HUES48 (cell line): Measurements from ENCODE around the gene PRXL2A.

Experiments used
- H3K27ac ChIP-seq: one replicate; pipeline ENCODE4 v1.7.0; 2013; ENCODE audit warnings: low read depth, low read length, inconsistent platforms
- H3K27me3 ChIP-seq: 2 replicates; pipeline ENCODE4 v1.6.1; 2013; ENCODE audit warnings: mild to moderate bottlenecking, low read length; ENCODE audit not compliant: control insufficient read depth, insufficient read depth
- H3K36me3 ChIP-seq: 2 replicates; pipeline ENCODE4 v1.6.1; 2013; ENCODE audit warnings: low read length; ENCODE audit not compliant: control insufficient read depth, insufficient read depth
- H3K4me1 ChIP-seq: 2 replicates; pipeline ENCODE4 v1.6.1; 2013; ENCODE audit warnings: mild to moderate bottlenecking, low read length; ENCODE audit not compliant: control insufficient read depth, insufficient read depth
- H3K4me3 ChIP-seq: 2 replicates; pipeline ENCODE4 v1.5.1; 2013; ENCODE audit warnings: mild to moderate bottlenecking, low read depth, low read length
- H3K9ac ChIP-seq: 2 replicates; pipeline ENCODE4 v1.6.1; 2013; ENCODE audit warnings: mild to moderate bottlenecking, low read depth, low read length, moderate library complexity
- H3K9me3 ChIP-seq: 2 replicates; pipeline ENCODE4 v1.6.1; 2013; ENCODE audit warnings: low read length; ENCODE audit not compliant: control insufficient read depth, insufficient read depth

PRXL2A gene

GRCh38 chr10:80421707-80422536 lies 13.6 kb downstream of the PRXL2A start:
- Histone ChIP-seq H3K9ac (no peak overlapping the region), H3K4me3 (no peak overlapping the region), H3K9me3 (no peaks in the 10 kb centered on the region), H3K36me3 (peaks cover 44% of the 10 kb centered on the region), H3K27me3 (no peaks in the 10 kb centered on the region), H3K4me1 (peaks cover 11% of the 10 kb centered on the region; the same call in 1 of the 2 replicates), H3K27ac (no peak overlapping the region)

GRCh38 chr10:80425901-80426300 lies 17.6 kb downstream of the PRXL2A start:
- no peaks in the 10 kb centered on the region for H3K9me3 ChIP-seq
- peaks cover 65% of the 10 kb centered on the region for H3K36me3 ChIP-seq
- H3K27ac ChIP-seq, result no peak overlapping the region
- H3K4me1 ChIP-seq, result no peaks in the 10 kb centered on the region
- no peaks in the 10 kb centered on the region for H3K27me3 ChIP-seq
- no peak overlapping the region for H3K4me3 ChIP-seq
- H3K9ac ChIP-seq, result no peak overlapping the region

GRCh38 chr10:80427541-80427940 lies 19.2 kb downstream of the PRXL2A start:
- Histone ChIP-seq H3K27ac (no peak overlapping the region), H3K4me3 (no peak overlapping the region), H3K36me3 (peaks cover 67% of the 10 kb centered on the region), H3K9me3 (no peaks in the 10 kb centered on the region), H3K9ac (no peak overlapping the region), H3K27me3 (no peaks in the 10 kb centered on the region), H3K4me1 (no peaks in the 10 kb centered on the region)

GRCh38 chr10:80429521-80429973 lies 21.2 kb downstream of the PRXL2A start:
- Histone ChIP-seq H3K9me3 (no peaks in the 10 kb centered on the region), H3K36me3 (peaks cover 57% of the 10 kb centered on the region), H3K4me1 (no peaks in the 10 kb centered on the region), H3K4me3 (no peak overlapping the region), H3K27me3 (no peaks in the 10 kb centered on the region), H3K27ac (no peak overlapping the region), H3K9ac (no peak overlapping the region)

- Histone ChIP-seq H3K9me3 (no peaks in the 10 kb centered on the region), H3K4me1 (peaks cover 6% of the 10 kb centered on the region; the same call in 1 of the 2 replicates), H3K27me3 (no peaks in the 10 kb centered on the region), H3K36me3 (peaks cover 29% of the 10 kb centered on the region), H3K27ac (no peak overlapping the region), H3K9ac (no peak overlapping the region), H3K4me3 (no peak overlapping the region)
These were observed 24.8 kb downstream of the PRXL2A start for GRCh38 chr10:80433134-80433533.

GRCh38 chr10:80436446-80437098 lies 28.2 kb downstream of the PRXL2A start:
- H3K27me3 ChIP-seq, result no peaks in the 10 kb centered on the region
- H3K27ac ChIP-seq, result no peak overlapping the region

GRCh38 chr10:80437227-80437626 lies 28.9 kb downstream of the PRXL2A start:
- H3K9me3 ChIP-seq, result no peaks in the 10 kb centered on the region
- no peak overlapping the region for H3K9ac ChIP-seq
- H3K4me3 ChIP-seq, result no peak overlapping the region
- peaks cover 6% of the 10 kb centered on the region; the same call in 1 of the 2 replicates for H3K4me1 ChIP-seq
- H3K27me3 ChIP-seq, result no peaks in the 10 kb centered on the region
- H3K36me3 ChIP-seq, result peaks cover 7% of the 10 kb centered on the region
- H3K27ac ChIP-seq, result no peak overlapping the region

More at GRCh38 chr10:80436446-80437098, 28.2 kb downstream of the PRXL2A start:
- no peak overlapping the region for H3K9ac ChIP-seq
- no peaks in the 10 kb centered on the region for H3K9me3 ChIP-seq
- peaks cover 6% of the 10 kb centered on the region; the same call in 1 of the 2 replicates for H3K4me1 ChIP-seq
- H3K4me3 ChIP-seq, result no peak overlapping the region
- peaks cover 13% of the 10 kb centered on the region for H3K36me3 ChIP-seq

- no peak overlapping the region for H3K27ac ChIP-seq
- H3K4me3 ChIP-seq, result no peak overlapping the region
- peaks cover 6% of the 10 kb centered on the region; the same call in 1 of the 2 replicates for H3K4me1 ChIP-seq
- H3K9ac ChIP-seq, result no peak overlapping the region
- H3K9me3 ChIP-seq, result no peaks in the 10 kb centered on the region
- H3K27me3 ChIP-seq, result no peaks in the 10 kb centered on the region
- no peaks in the 10 kb centered on the region for H3K36me3 ChIP-seq
These were observed 33.5 kb downstream of the PRXL2A start for GRCh38 chr10:80441831-80442230.

- H3K9ac ChIP-seq, result no peak overlapping the region
- H3K4me3 ChIP-seq, result no peak overlapping the region
- no peaks in the 10 kb centered on the region for H3K36me3 ChIP-seq
- H3K4me1 ChIP-seq, result no peaks in the 10 kb centered on the region
- no peak overlapping the region for H3K27ac ChIP-seq
- no peaks in the 10 kb centered on the region for H3K27me3 ChIP-seq
- no peaks in the 10 kb centered on the region for H3K9me3 ChIP-seq
These were observed 34.5 kb downstream of the PRXL2A start for GRCh38 chr10:80442879-80443278.

- Histone ChIP-seq H3K4me1 (no peaks in the 10 kb centered on the region), H3K27ac (no peak overlapping the region), H3K36me3 (no peaks in the 10 kb centered on the region), H3K4me3 (no peak overlapping the region), H3K9ac (no peak overlapping the region), H3K9me3 (no peaks in the 10 kb centered on the region), H3K27me3 (no peaks in the 10 kb centered on the region)
These were observed 35.2 kb downstream of the PRXL2A start for GRCh38 chr10:80443531-80443974.

- H3K27me3 ChIP-seq, result no peaks in the 10 kb centered on the region
- no peaks in the 10 kb centered on the region for H3K36me3 ChIP-seq
- H3K27ac ChIP-seq, result no peak overlapping the region
- H3K4me3 ChIP-seq, result no peak overlapping the region
- no peaks in the 10 kb centered on the region for H3K4me1 ChIP-seq
- H3K9ac ChIP-seq, result no peak overlapping the region
- H3K9me3 ChIP-seq, result no peaks in the 10 kb centered on the region
These were observed 35.8 kb downstream of the PRXL2A start for GRCh38 chr10:80444124-80444523.
